Type B pancreatic cell (in vitro differentiated cells): ENCODE data around the gene TULP3. TPM values are rescaled to one million over a fixed set of nuclear protein-coding genes. Genes with fewer than 3 reads are reported as not detected.
A peak's percentile ranks its signal among the peaks of the same experiment; 100 is the strongest.

Experiments
- DNase-seq: peaks from one replicate; pipeline ENCODE4 v3.0.0; 2021; ENCODE audit warnings: mixed read lengths; ENCODE audit not compliant: unreplicated experiment; ENCODE audit errors: extremely low spot score
- H3K27ac Mint-ChIP-seq: 2 replicates; pipeline ENCODE4 v1.8.0; 2021; ENCODE audit warnings: mild to moderate bottlenecking, mixed read lengths
- H3K27me3 Mint-ChIP-seq: 2 replicates; pipeline ENCODE4 v1.8.0; 2021; ENCODE audit warnings: mixed read lengths
- H3K36me3 Mint-ChIP-seq: 2 replicates; pipeline ENCODE4 v1.8.0; 2021; ENCODE audit warnings: mixed read lengths
- H3K4me1 Mint-ChIP-seq: one replicate; pipeline ENCODE4 v1.8.0; 2021; ENCODE audit warnings: mixed read lengths; ENCODE audit not compliant: unreplicated experiment
- H3K4me3 Mint-ChIP-seq: 2 replicates; pipeline ENCODE4 v1.8.0; 2021; ENCODE audit warnings: mild to moderate bottlenecking, mixed read lengths
- H3K9me3 Mint-ChIP-seq: 2 replicates; pipeline ENCODE4 v1.8.0; 2021; ENCODE audit warnings: mixed read lengths
- total RNA-seq: library from RNA; stranded (reverse); gene quantifications from 2 replicates; pipeline ENCODE4 v1.2.1, GENCODE V29; 2021; ENCODE audit warnings: low replicate concordance
- TF ChIP-seq, protein P1 (sequence below): fragments of 200-600 bp; sonication (generic); conservative IDR thresholded peaks from 2 replicates; pipeline ENCODE4 v1.5.0; 2021; ENCODE audit warnings: antibody characterized with exemption, mild to moderate bottlenecking

The TULP3 gene
- total RNA-seq, 1 donor from 2014 or later = 26.5 TPM

GRCh38 chr12:2879853-2880252, 10.8 kb upstream of the TULP3 start:
- Mint-ChIP-seq H3K4me3 (no peak overlapping the region), H3K9me3 (no peaks in the 10 kb centered on the region), H3K27ac (peak overlapping the region; percentile 5), H3K4me1 (peaks cover 13% of the 10 kb centered on the region), H3K36me3 (peaks cover 32% of the 10 kb centered on the region), H3K27me3 (no peaks in the 10 kb centered on the region)
- DNase-seq = no peak
- TF ChIP-seq, protein P1, sequence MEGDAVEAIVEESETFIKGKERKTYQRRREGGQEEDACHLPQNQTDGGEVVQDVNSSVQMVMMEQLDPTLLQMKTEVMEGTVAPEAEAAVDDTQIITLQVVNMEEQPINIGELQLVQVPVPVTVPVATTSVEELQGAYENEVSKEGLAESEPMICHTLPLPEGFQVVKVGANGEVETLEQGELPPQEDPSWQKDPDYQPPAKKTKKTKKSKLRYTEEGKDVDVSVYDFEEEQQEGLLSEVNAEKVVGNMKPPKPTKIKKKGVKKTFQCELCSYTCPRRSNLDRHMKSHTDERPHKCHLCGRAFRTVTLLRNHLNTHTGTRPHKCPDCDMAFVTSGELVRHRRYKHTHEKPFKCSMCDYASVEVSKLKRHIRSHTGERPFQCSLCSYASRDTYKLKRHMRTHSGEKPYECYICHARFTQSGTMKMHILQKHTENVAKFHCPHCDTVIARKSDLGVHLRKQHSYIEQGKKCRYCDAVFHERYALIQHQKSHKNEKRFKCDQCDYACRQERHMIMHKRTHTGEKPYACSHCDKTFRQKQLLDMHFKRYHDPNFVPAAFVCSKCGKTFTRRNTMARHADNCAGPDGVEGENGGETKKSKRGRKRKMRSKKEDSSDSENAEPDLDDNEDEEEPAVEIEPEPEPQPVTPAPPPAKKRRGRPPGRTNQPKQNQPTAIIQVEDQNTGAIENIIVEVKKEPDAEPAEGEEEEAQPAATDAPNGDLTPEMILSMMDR = no peak

GRCh38 chr12:2884810-2885209, 5.9 kb upstream of the TULP3 start:
- TF ChIP-seq, protein P1 = no peak
- H3K27ac Mint-ChIP-seq = peak overlapping the region; percentile 4
- no peak for DNase-seq
- H3K4me3 Mint-ChIP-seq = no peak overlapping the region
- no peaks in the 10 kb centered on the region for H3K4me1 Mint-ChIP-seq
- H3K9me3 Mint-ChIP-seq = no peaks in the 10 kb centered on the region
- peaks cover 33% of the 10 kb centered on the region for H3K36me3 Mint-ChIP-seq
- no peaks in the 10 kb centered on the region for H3K27me3 Mint-ChIP-seq

DNA sequence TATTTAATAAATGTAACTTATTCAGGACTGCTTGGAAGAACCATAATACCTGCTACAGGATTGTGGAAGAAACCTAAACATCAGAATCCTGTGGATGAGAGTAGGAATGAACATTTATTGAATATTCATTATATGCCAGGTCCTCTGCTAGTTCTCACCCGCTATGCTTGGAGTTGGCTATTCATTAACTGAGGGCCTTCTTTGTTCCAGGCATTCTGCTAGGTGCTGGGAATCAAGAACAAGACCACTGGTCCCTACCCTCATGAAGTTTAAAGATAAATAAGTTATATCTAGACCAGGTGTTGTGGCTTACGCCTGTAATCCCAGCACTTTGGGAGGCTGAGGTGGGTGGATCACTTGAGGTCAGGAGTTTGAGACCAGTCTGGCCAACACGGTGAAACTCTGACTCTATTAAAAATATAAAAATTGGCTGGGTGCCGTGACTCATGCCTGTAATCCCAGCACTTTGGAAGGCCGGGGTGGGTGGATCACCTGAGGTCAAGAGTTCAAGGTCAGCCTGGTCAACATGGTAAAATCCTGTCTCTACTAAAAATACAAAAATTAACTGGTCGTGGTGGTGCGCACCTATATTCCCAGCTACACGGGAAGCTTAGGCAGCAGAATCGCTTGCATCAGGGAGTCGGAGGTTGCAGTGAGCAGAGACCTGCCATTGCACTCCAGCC, 3.8 kb upstream of the TULP3 start:
- Mint-ChIP-seq H3K9me3 (no peaks in the 10 kb centered on the region), H3K4me1 (peaks cover under 1% of the 10 kb centered on the region), H3K27me3 (peaks cover 3% of the 10 kb centered on the region), H3K36me3 (peaks cover 37% of the 10 kb centered on the region), H3K4me3 (no peak overlapping the region), H3K27ac (no peak overlapping the region)
- TF ChIP-seq, protein P1 = no peak
- no peak for DNase-seq

- H3K36me3 Mint-ChIP-seq = peaks cover 40% of the 10 kb centered on the region
- peaks cover 12% of the 10 kb centered on the region for H3K4me1 Mint-ChIP-seq
- H3K27me3 Mint-ChIP-seq = peaks cover 3% of the 10 kb centered on the region
- DNase-seq = no peak
- peak overlapping the region; percentile 99 for H3K27ac Mint-ChIP-seq
- peak overlapping the region; percentile 99 for H3K4me3 Mint-ChIP-seq
- no peaks in the 10 kb centered on the region for H3K9me3 Mint-ChIP-seq
- TF ChIP-seq, protein P1 = no peak
Measured at GRCh38 chr12:2890001-2890387, 697 bp upstream of the TULP3 start.

DNA sequence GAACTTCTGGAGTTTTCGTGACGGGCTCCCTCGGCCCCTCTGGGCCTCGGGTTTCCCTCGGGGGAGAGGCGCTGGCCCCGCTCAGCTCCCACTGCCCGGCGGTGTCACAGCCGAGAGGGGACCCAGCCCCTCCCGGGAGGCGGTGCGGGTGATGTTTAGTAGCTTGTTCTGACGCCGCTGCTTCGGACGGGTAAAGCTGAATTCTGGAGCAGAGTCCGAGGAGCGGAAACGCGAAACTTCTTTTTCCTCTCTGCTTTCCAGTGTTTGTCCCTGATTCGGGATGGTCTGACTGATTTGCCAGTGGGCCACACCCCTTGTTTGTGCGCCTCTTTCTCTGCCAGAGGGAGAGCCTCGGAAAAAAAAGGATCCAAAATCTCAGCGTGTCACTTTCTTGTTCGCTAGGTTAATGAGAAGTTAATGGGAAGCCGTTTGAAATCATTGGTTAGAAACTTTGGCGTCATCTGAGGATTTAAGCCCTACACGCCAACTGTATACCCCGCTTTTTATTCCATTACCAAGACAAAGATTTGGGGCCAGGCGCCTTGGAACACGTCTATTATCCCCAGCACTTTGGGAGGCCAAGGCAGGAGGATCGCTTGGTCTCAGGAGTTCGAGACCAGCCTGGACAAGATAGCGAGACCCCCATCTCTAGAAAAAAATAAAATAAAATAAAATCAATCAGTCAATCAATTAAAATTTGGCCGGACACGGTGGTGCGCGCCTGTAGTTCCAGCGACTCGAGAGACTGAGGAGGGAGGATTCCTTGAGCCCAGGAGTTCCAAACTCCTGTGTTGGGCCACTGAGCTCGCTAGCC, 756 bp downstream of the TULP3 start:
- Mint-ChIP-seq H3K27ac (peak overlapping the region; percentile 99), H3K27me3 (peaks cover 3% of the 10 kb centered on the region), H3K4me3 (peak overlapping the region; percentile 99), H3K36me3 (peaks cover 36% of the 10 kb centered on the region), H3K9me3 (no peaks in the 10 kb centered on the region), H3K4me1 (peaks cover 19% of the 10 kb centered on the region)
- TF ChIP-seq, protein P1 = no peak
- DNase-seq = peak; percentile 77
